K562 (cell line): Measurements from ENCODE around the gene TRAF3IP3. TPM values are rescaled to one million over a fixed set of nuclear protein-coding genes. Genes with fewer than 3 reads are reported as not detected.
A peak's percentile ranks its signal among the peaks of the same experiment; 100 is the strongest.

Experiments used
- CXXC5 ChIP-seq: fragments of 250-450 bp; sonication (Bioruptor Pico); IDR thresholded peaks from 2 replicates; pipeline ENCODE4 v1.8.0; 2022; ENCODE audit warnings: inconsistent platforms, mild to moderate bottlenecking, moderate library complexity
- ETV6 ChIP-seq, 3 experiments: fragments of 150-350 bp in 1 of 3; sonication (generic) in 1 of 3; formaldehyde crosslinking in 1 of 3; IDR thresholded peaks; 2 replicates each; pipeline versions ENCODE4 v1.6.1 to v1.8.0; 2014 to 2022; ENCODE audit warnings: borderline replicate concordance in 2 of 3, low read depth in 2 of 3, antibody characterized with exemption in 1 of 3, low read length in 1 of 3, mild to moderate bottlenecking in 1 of 3, missing genetic modification reagents in 1 of 3
- IRF2 ChIP-seq: sonication (generic); formaldehyde crosslinking; IDR thresholded peaks from 2 replicates; pipeline ENCODE4 v1.8.1; 2022; ENCODE audit warnings: mild to moderate bottlenecking, missing genetic modification reagents
- IRF9 ChIP-seq: fragments of 450-650 bp; IDR thresholded peaks from 2 replicates; pipeline ENCODE4 v1.6.1; 2016; ENCODE audit warnings: missing biosample characterization, missing genetic modification characterization
- MAFG ChIP-seq: fragments of 450-650 bp; conservative IDR thresholded peaks from 2 replicates; pipeline ENCODE4 v1.6.1; 2016; ENCODE audit warnings: missing genetic modification characterization, missing compliant biosample characterization
- SRSF7 ChIP-seq: fragments of 200-400 bp; formaldehyde crosslinking; optimal IDR thresholded peaks from 2 replicates; pipeline ENCODE3; 2017; ENCODE audit warnings: mild to moderate bottlenecking, low read depth, low read length
- TSHZ1 ChIP-seq: fragments of 250-450 bp; sonication (Bioruptor Pico); IDR thresholded peaks from 2 replicates; pipeline ENCODE4 v1.4.0; 2020; ENCODE audit warnings: mild to moderate bottlenecking, moderate library complexity
- polyA plus RNA-seq, 8 experiments: library from polyadenylated mRNA; depleted of rRNA in 4 of 8; stranded (reverse) in 5 of 8; unstranded in 3 of 8; fragments of >200 nt; fragmentation: Nextera tagmentation in 2 of 8; fragmentation: Illumina TruSeq in 1 of 8; extraction: Ambion mirVana in 2 of 8; extraction: Trizol in 1 of 8; gene quantifications; 2 replicates each; pipeline versions ENCODE4 v1.2.1 to v1.2.3, GENCODE V29; 2011 to 2014; ENCODE audit warnings: inconsistent platforms in 1 of 8, missing spikeins in 1 of 8
- total RNA-seq, 7 experiments: library from RNA; depleted of rRNA in 6 of 7; stranded (reverse); fragments of >200 nt in 6 of 7; fragmentation: Illumina TruSeq in 2 of 7; extraction: Trizol in 2 of 7; gene quantifications; 2 replicates each; pipeline versions ENCODE4 v1.2.1 to v1.2.3, GENCODE V29; 2011 to 2021; ENCODE audit warnings: low replicate concordance in 1 of 7

TRAF3IP3 gene
- total and polyA plus RNA-seq, 9 of the 15 experiments (the other 6 are each of a cell fraction or from before 2014, with no cell fraction given), result 0.06 to 1.1 (median 0.31) TPM

GRCh38 chr1:209747580-209748262 is 8.1 kb upstream of the TRAF3IP3 start (continued):
- TF ChIP-seq TSHZ1 (CRISPR knock-in tag) (no peak), CXXC5 (CRISPR knock-in tag) (peak; percentile 93), IRF2 (CRISPR knock-in tag) (no peak), MAFG (no peak), ETV6 (IDR thresholded peaks at IDR 0.05; ENCODE audit: borderline replicate concordance in 1 of 2, low read depth in 2 of 2, low read length in 1 of 2) (no peak), ETV6 (CRISPR knock-in tag; IDR thresholded peaks at IDR 0.05; ENCODE audit: borderline replicate concordance) (no peak), SRSF7 (no peak), IRF9 (tag) (no peak)
